Hepatocyte (in vitro differentiated cells): ENCODE measurements around the gene CD7. TPM values are rescaled to one million over a fixed set of nuclear protein-coding genes. Genes with fewer than 3 reads are reported as not detected.

Experiments
- DNase-seq: peaks from one replicate; pipeline ENCODE4 v3.0.0-alpha.2; 2016; ENCODE audit warnings: low spot score
- H2AFZ ChIP-seq: fragments of 200-600 bp; sonication (generic); 2 replicates; pipeline ENCODE4 v1.6.0; 2016; ENCODE audit warnings: antibody characterized with exemption, mild to moderate bottlenecking
- H3K27ac ChIP-seq: fragments of 200-600 bp; sonication (generic); 2 replicates; pipeline ENCODE4 v1.5.1; 2016; ENCODE audit warnings: mild to moderate bottlenecking
- H3K27me3 ChIP-seq: fragments of 200-600 bp; sonication (generic); 2 replicates; pipeline ENCODE4 v1.6.1; 2016
- H3K36me3 ChIP-seq: fragments of 200-600 bp; sonication (generic); replicated peaks from 2 replicates; pipeline ENCODE4 v1.5.1; 2016; ENCODE audit warnings: low read depth; ENCODE audit not compliant: insufficient read depth
- H3K4me1 ChIP-seq: fragments of 200-600 bp; sonication (generic); 2 replicates; pipeline ENCODE4 v1.5.1; 2016; ENCODE audit warnings: mild to moderate bottlenecking, moderate library complexity; ENCODE audit not compliant: insufficient read depth
- H3K4me2 ChIP-seq: fragments of 200-600 bp; sonication (generic); 2 replicates; pipeline ENCODE4 v1.6.0; 2016
- H3K4me3 ChIP-seq: fragments of 200-600 bp; sonication (generic); 2 replicates; pipeline ENCODE4 v1.5.1; 2016; ENCODE audit warnings: mild to moderate bottlenecking
- H3K79me2 ChIP-seq: fragments of 200-600 bp; sonication (generic); 2 replicates; pipeline ENCODE4 v1.6.0; 2017; ENCODE audit warnings: mild to moderate bottlenecking
- H3K9me2 ChIP-seq: fragments of 200-600 bp; sonication (generic); replicated peaks from 2 replicates; pipeline ENCODE4 v1.6.0; 2017; ENCODE audit warnings: mild to moderate bottlenecking; ENCODE audit not compliant: insufficient read depth
- H3K9me3 ChIP-seq: fragments of 200-600 bp; sonication (generic); 2 replicates; pipeline ENCODE4 v1.5.1; 2016; ENCODE audit warnings: low read depth, mild to moderate bottlenecking
- H4K20me1 ChIP-seq: fragments of 200-600 bp; sonication (generic); 2 replicates; pipeline ENCODE4 v1.6.0; 2016; ENCODE audit warnings: mild to moderate bottlenecking; ENCODE audit not compliant: insufficient read depth, poor library complexity, severe bottlenecking
- EZH2 ChIP-seq: fragments of 200-600 bp; sonication (generic); IDR thresholded peaks from 2 replicates; pipeline ENCODE4 v1.6.1; 2016; ENCODE audit warnings: antibody characterized with exemption, mild to moderate bottlenecking, borderline replicate concordance
- EZH2phosphoT487 ChIP-seq: fragments of 200-600 bp; sonication (generic); IDR thresholded peaks from one replicate; pipeline ENCODE4 v1.6.1; 2018; ENCODE audit warnings: antibody characterized with exemption, mild to moderate bottlenecking, low read depth, moderate library complexity; ENCODE audit not compliant: unreplicated experiment, severe bottlenecking
- WGBS: methylation state at CpG from one replicate; pipeline ENCODE4 v1.1.6; 2016; ENCODE audit warnings: low lambda C conversion rate; ENCODE audit errors: missing lambda C conversion rate; 5-methylcytosine and 5-hydroxymethylcytosine counted together
- polyA plus RNA-seq: library from polyadenylated mRNA; unstranded; fragments of >200 nt; fragmentation: Nextera tagmentation; extraction: Ambion mirVana; gene quantifications from 2 replicates; pipeline ENCODE4 v1.2.1, GENCODE V29; 2016
- total RNA-seq: library from RNA; depleted of rRNA; stranded (reverse); fragments of >200 nt; gene quantifications from 2 replicates; pipeline ENCODE4 v1.2.3, GENCODE V29; 2014
- TF ChIP-seq, protein P1 (sequence below): fragments of 200-600 bp; sonication (generic); IDR thresholded peaks from 2 replicates; pipeline ENCODE4 v1.5.1; 2016; ENCODE audit warnings: antibody characterized with exemption, mild to moderate bottlenecking; ENCODE audit not compliant: poor library complexity

Gene CD7
- total and polyA plus RNA-seq, 2 experiments from 2014 or later = 1.8 to 7.0 TPM

DNA sequence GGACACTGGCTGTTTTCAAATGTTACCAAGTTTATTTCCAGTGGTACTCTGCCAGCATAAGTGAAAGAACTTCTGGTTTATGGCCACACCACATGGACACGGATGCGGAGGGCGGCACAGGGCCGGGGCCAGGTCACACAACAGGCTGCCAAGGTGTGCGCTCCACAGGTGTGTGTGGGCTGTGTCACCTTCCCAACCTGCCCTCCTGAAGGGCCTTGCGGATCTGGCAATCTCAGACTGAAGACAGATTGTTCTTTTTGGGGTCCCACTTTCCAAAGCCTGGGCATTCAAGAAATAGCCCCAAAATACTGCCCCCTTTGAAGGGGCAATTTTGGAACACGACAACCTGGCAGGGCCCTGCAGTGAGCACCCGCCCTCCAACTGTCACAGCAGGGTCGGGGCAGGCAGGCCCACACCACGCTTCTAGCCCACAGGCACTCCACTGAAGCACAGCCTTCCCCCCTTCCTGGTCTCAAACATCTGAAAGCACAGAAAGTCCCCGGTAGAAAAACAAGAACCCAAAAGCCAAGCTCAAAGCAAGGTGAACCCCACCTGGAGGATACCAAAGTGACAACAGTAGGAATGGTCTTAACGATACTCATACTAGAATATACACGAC is 47.4 kb downstream of the CD7 start:
- Histone ChIP-seq H3K9me3 (no peaks in the 10 kb centered on the region), H3K9me2 (no peaks in the 10 kb centered on the region), H3K4me1 (peaks cover 73% of the 10 kb centered on the region), H3K36me3 (no peaks in the 10 kb centered on the region), H3K4me2 (peak overlapping the region; percentile 99), H3K4me3 (no peak overlapping the region), H3K27me3 (no peaks in the 10 kb centered on the region), H3K27ac (peak overlapping the region; percentile 100), H4K20me1 (peaks cover 77% of the 10 kb centered on the region), H2AFZ (no peak overlapping the region), H3K79me2 (peaks cover 86% of the 10 kb centered on the region)
- TF ChIP-seq EZH2phosphoT487 (no peak), EZH2 (no peak)
- TF ChIP-seq, protein P1, sequence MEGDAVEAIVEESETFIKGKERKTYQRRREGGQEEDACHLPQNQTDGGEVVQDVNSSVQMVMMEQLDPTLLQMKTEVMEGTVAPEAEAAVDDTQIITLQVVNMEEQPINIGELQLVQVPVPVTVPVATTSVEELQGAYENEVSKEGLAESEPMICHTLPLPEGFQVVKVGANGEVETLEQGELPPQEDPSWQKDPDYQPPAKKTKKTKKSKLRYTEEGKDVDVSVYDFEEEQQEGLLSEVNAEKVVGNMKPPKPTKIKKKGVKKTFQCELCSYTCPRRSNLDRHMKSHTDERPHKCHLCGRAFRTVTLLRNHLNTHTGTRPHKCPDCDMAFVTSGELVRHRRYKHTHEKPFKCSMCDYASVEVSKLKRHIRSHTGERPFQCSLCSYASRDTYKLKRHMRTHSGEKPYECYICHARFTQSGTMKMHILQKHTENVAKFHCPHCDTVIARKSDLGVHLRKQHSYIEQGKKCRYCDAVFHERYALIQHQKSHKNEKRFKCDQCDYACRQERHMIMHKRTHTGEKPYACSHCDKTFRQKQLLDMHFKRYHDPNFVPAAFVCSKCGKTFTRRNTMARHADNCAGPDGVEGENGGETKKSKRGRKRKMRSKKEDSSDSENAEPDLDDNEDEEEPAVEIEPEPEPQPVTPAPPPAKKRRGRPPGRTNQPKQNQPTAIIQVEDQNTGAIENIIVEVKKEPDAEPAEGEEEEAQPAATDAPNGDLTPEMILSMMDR = no peak
- no peak for DNase-seq
- WGBS = 87% methylated on average over 13 of the region's 13 CpGs

DNA sequence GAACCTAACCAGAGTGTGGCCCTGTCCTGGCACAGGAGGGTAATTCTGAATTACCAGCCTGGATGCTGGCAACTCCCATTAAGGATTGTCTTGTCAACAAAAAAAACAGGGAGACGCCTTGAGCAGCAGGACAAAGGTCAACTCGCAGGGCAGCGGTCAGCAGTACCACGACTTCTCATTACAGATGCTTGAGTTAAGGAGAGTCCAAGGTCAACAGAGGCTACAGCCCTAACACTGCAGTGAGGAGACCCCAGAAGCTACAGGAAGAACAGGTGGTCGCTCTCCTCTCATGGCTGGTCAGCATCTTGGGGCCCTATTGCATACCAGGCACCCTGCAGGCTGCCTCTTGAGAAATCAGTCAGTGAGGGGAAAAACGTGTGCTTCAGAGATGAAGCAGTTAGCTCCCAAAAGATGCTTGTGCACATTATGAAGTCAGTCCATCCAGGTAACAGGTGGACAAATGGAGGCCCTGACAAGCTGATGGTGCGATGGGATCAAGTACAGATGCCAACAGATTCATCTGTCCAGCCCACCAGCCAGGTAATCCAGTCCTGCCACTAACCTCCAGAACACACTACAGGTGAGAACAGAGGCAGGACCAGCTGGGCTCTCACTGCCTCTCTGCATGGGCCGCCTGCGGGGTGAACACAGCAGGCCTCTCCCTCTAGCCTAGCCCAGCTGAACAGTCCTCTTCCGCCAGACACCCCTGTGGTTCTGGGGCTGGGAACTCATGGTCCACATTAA is 48.1 kb downstream of the CD7 start:
- Histone ChIP-seq H4K20me1 (peaks cover 84% of the 10 kb centered on the region), H2AFZ (no peak overlapping the region), H3K9me2 (no peaks in the 10 kb centered on the region), H3K36me3 (no peaks in the 10 kb centered on the region), H3K27me3 (no peaks in the 10 kb centered on the region), H3K4me1 (peaks cover 69% of the 10 kb centered on the region), H3K4me2 (peak overlapping the region; percentile 99), H3K27ac (peak overlapping the region; percentile 100), H3K4me3 (no peak overlapping the region), H3K9me3 (no peaks in the 10 kb centered on the region), H3K79me2 (peaks cover 91% of the 10 kb centered on the region)
- WGBS = 72% methylated on average over 10 of the region's 10 CpGs
- no peak for TF ChIP-seq EZH2
- no peak for DNase-seq

DNA sequence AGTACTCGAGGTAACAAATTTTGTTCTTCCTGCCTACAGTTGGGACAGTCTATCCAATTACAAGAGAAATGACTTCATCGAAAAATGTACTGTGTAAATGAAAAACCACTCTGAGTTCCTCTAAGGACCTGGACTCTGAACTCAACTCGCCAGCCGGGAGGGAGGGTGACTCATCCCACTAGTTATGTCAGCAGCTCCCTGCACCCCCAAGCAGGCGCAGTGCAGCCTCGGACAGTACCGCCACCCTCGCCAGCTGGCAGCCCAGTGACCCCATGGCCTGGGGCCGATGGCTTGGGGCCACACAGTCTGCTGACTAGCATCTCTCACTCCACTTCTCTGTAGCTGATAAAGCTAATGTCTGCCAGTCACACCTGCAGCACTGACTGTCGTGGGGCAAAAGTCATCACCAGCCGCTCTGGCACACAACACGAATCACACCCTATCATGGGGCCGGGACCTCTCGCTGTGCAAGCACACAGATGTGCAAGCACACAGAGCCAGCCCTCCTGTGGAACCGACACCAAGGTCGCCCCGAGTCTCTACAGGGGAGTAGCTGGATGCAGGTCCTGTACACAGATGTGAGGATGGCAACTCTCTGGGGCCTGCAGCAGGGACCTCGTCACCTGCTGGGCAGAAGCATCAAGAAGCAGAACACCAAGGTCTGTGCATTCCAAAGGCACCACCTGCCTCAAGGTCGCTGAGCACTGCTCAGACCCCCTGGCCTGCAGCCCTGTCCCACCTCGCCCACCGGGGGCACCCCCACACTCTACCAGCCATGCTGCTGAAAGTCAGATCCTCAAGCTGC is 49.6 kb downstream of the CD7 start:
- Histone ChIP-seq H3K27ac (peak overlapping the region; percentile 100), H3K27me3 (no peaks in the 10 kb centered on the region), H3K79me2 (peaks cover 96% of the 10 kb centered on the region), H3K4me3 (no peak overlapping the region), H3K4me1 (peaks cover 63% of the 10 kb centered on the region), H3K36me3 (no peaks in the 10 kb centered on the region), H3K9me2 (no peaks in the 10 kb centered on the region), H4K20me1 (peaks cover 99% of the 10 kb centered on the region), H3K9me3 (no peaks in the 10 kb centered on the region), H3K4me2 (peak overlapping the region; percentile 99), H2AFZ (no peak overlapping the region)
- TF ChIP-seq EZH2 = no peak
- TF ChIP-seq, protein P1 = no peak
- no peak for TF ChIP-seq EZH2phosphoT487
- 31% methylated on average over 21 of the region's 21 CpGs for WGBS
- DNase-seq = peak; percentile 95

DNA sequence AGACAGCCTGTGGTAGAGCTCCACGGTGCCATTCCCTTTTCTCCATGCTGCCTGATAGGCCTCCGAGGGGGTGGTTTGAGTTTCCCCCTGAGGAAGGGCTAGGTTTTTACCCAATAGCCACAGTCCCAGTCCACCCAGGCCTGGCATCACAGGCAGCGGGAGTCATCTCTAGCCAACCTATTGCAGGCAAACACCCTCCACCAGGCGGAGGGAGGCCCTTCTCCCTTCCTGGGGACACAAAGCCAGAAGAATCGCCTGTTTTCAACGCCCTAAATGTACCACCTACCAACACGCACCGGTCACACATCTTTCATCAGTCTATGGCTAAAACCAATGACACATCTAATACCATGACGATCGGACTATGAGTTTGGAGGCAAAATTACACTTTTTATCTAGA is 51.3 kb downstream of the CD7 start:
- Histone ChIP-seq H3K4me3 (no peak overlapping the region), H3K9me2 (no peaks in the 10 kb centered on the region), H3K79me2 (peaks cover 97% of the 10 kb centered on the region), H3K9me3 (no peaks in the 10 kb centered on the region), H3K36me3 (no peaks in the 10 kb centered on the region), H2AFZ (no peak overlapping the region), H3K4me2 (peak overlapping the region; percentile 72), H3K27me3 (no peaks in the 10 kb centered on the region), H3K27ac (peak overlapping the region; percentile 100), H4K20me1 (peaks cover 99% of the 10 kb centered on the region), H3K4me1 (peaks cover 52% of the 10 kb centered on the region)
- TF ChIP-seq, protein P1 = no peak
- no peak for TF ChIP-seq EZH2phosphoT487
- TF ChIP-seq EZH2 = no peak
- 95% methylated on average over 10 of the region's 10 CpGs for WGBS
- no peak for DNase-seq
